DND-41 (cell line): ENCODE measurements around the gene MAP3K6.

Experiments used
- EZH2 ChIP-seq: IDR thresholded peaks from 3 replicates; pipeline ENCODE4 v1.6.1; 2012; ENCODE audit warnings: borderline replicate concordance, low read depth, mild to moderate bottlenecking, moderate library complexity, low read length, inconsistent platforms; ENCODE audit not compliant: severe bottlenecking
- TF ChIP-seq, protein P1 (sequence below): IDR thresholded peaks from 2 replicates; pipeline ENCODE4 v1.5.1; 2012; ENCODE audit warnings: borderline replicate concordance, low read length, moderate library complexity, mild to moderate bottlenecking; ENCODE audit not compliant: poor library complexity, severe bottlenecking; ENCODE audit errors: extremely low read depth

DNA sequence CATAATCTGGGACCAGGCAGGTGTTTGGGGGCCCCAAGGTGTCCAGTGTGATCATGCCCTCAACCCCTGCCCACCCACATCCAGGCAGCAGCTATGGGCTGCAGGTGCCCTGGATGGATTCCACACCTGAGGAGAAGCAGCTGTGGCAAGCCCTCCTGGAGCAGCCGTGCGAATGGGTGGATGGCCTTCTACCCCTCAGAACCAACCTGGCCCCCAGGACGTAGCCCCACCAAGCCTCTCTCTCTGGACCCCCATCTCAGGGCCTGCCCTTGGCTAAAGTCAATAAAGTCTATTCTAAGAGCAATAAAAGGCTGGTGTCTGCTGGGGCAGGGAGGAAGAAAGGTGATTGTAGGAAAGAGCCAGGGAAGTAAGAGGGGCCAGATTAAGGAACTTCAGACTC is 13.1 kb downstream of the MAP3K6 start:
- TF ChIP-seq, protein P1, sequence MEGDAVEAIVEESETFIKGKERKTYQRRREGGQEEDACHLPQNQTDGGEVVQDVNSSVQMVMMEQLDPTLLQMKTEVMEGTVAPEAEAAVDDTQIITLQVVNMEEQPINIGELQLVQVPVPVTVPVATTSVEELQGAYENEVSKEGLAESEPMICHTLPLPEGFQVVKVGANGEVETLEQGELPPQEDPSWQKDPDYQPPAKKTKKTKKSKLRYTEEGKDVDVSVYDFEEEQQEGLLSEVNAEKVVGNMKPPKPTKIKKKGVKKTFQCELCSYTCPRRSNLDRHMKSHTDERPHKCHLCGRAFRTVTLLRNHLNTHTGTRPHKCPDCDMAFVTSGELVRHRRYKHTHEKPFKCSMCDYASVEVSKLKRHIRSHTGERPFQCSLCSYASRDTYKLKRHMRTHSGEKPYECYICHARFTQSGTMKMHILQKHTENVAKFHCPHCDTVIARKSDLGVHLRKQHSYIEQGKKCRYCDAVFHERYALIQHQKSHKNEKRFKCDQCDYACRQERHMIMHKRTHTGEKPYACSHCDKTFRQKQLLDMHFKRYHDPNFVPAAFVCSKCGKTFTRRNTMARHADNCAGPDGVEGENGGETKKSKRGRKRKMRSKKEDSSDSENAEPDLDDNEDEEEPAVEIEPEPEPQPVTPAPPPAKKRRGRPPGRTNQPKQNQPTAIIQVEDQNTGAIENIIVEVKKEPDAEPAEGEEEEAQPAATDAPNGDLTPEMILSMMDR = no peak
- TF ChIP-seq EZH2 = no peak
